CD4-positive, alpha-beta T cell (primary cell): ENCODE data around the gene TMEM42. TPM values are rescaled to one million over a fixed set of nuclear protein-coding genes. Genes with fewer than 3 reads are reported as not detected.

Source experiments
- ATAC-seq: fragments of 200-7000 bp; cut with Tn5 transposase; one replicate; pipeline ENCODE4 v1.10.0; 2022; ENCODE audit warnings: mild to moderate bottlenecking; ENCODE audit not compliant: poor library complexity
- CTCF ChIA-PET: fragments of 350-600 bp; sonication (Branson Sonifier 250); formaldehyde crosslinking; loops from one replicate; lab custom pipeline; 2021; ENCODE audit warnings: antibody characterized with exemption, inconsistent platforms; lab: Charles Lee
- POLR2A ChIA-PET: fragments of 350-600 bp; sonication (Branson Sonifier 250); formaldehyde crosslinking; loops from one replicate; lab custom pipeline; 2021; ENCODE audit warnings: antibody characterized with exemption, inconsistent platforms; lab: Charles Lee
- DNase-seq, 14 experiments: peaks; one replicate each; pipeline ENCODE4 v3.0.0-alpha.2; 2013 to 2020; ENCODE audit warnings: mixed read lengths in 2 of 14
- H3K27ac ChIP-seq, 2 donors: one replicate each; pipeline versions ENCODE4 v1.5.1 to v1.7.0; 2013; ENCODE audit warnings: low read length in 2 of 2, low read depth in 1 of 2, mild to moderate bottlenecking in 1 of 2
- H3K27me3 ChIP-seq, 2 experiments: 1 replicate in 1 of 2; 2 replicates in 1 of 2; pipeline versions ENCODE4 v1.6.1 to v1.7.0; 2013; ENCODE audit warnings: low read length in 2 of 2, control low read depth in 1 of 2, mild to moderate bottlenecking in 1 of 2, moderate library complexity in 1 of 2; ENCODE audit not compliant: insufficient read depth in 2 of 2, control insufficient read depth in 1 of 2
- H3K36me3 ChIP-seq: one replicate; pipeline ENCODE4 v1.6.1; 2013; ENCODE audit warnings: low read length, control low read depth; ENCODE audit not compliant: insufficient read depth
- H3K4me1 ChIP-seq: one replicate; pipeline ENCODE4 v1.6.1; 2013; ENCODE audit warnings: low read length, control low read depth; ENCODE audit not compliant: insufficient read depth
- H3K4me3 ChIP-seq: one replicate; pipeline ENCODE4 v1.5.1; 2013; ENCODE audit warnings: mild to moderate bottlenecking, low read length, moderate library complexity
- H3K9me3 ChIP-seq, 2 experiments: 1 replicate in 1 of 2; 2 replicates in 1 of 2; pipeline versions ENCODE4 v1.6.1 to v1.7.0; 2013; ENCODE audit warnings: low read length in 2 of 2, mild to moderate bottlenecking in 2 of 2, control low read depth in 1 of 2, moderate library complexity in 1 of 2; ENCODE audit not compliant: control insufficient read depth in 1 of 2, insufficient read depth in 1 of 2
- H3K27ac Mint-ChIP-seq: one replicate; pipeline ENCODE4 v1.8.0; 2020; ENCODE audit warnings: mixed read lengths
- H3K27me3 Mint-ChIP-seq: one replicate; pipeline ENCODE4 v1.8.0; 2021; ENCODE audit warnings: mixed read lengths
- H3K36me3 Mint-ChIP-seq: one replicate; pipeline ENCODE4 v1.8.0; 2021; ENCODE audit warnings: low read depth, mixed read lengths
- H3K4me1 Mint-ChIP-seq: one replicate; pipeline ENCODE4 v1.8.0; 2021; ENCODE audit warnings: low read depth, mixed read lengths
- H3K4me3 Mint-ChIP-seq: one replicate; pipeline ENCODE4 v1.8.0; 2020; ENCODE audit warnings: mild to moderate bottlenecking, mixed read lengths
- H3K9me3 Mint-ChIP-seq: one replicate; pipeline ENCODE4 v1.8.0; 2020; ENCODE audit warnings: mixed read lengths
- CTCF ChIP-seq: fragments of 200-600 bp; IDR thresholded peaks from one replicate; pipeline ENCODE4 v1.8.0; 2022; ENCODE audit warnings: antibody characterized with exemption, mild to moderate bottlenecking
- intact Hi-C, 2 experiments: fragments of 100-400 bp; cut with DNase I in 1 of 2; cut with micrococcal nuclease in 1 of 2; formaldehyde crosslinking; loops; one replicate each; pipeline versions ENCODE4 v1.15.1 to v1.9.0; 2023 to 2025; cut with DNase I, micrococcal nuclease
- total RNA-seq, 174 experiments: library from RNA in 2 of 174; stranded (reverse) in 2 of 174; gene quantifications; one replicate each; pipeline ENCODE4 v1.2.3 and lab custom pipeline; 2021 to 2026

TMEM42 gene
- total RNA-seq, 2 experiments from 2014 or later = 6.8 to 8.0 TPM

GRCh38 chr3:44880284-44880683 lies 18.6 kb downstream of the TMEM42 start:
- H3K36me3 Mint-ChIP-seq = no peaks in the 10 kb centered on the region
- H3K4me1 Mint-ChIP-seq = no peaks in the 10 kb centered on the region
- DNase-seq = no peak
- intact Hi-C loops = no loop called here
- ChIA-PET CTCF (no interaction called here), POLR2A (no interaction called here)
- TF ChIP-seq CTCF = no peak
- Histone ChIP-seq H3K36me3 (no peaks in the 10 kb centered on the region), H3K4me1 (no peaks in the 10 kb centered on the region), H3K9me3 (peaks cover 0 to 5% of the 10 kb centered on the region in 2 experiments), H3K27me3 (peaks cover 5 to 8% of the 10 kb centered on the region in 2 experiments), H3K27ac (no peak overlapping the region), H3K4me3 (no peak overlapping the region)
- ATAC-seq = no peak
- no peak overlapping the region for H3K27ac Mint-ChIP-seq
- peaks cover 10% of the 10 kb centered on the region for H3K27me3 Mint-ChIP-seq
- H3K4me3 Mint-ChIP-seq = no peak overlapping the region
- no peaks in the 10 kb centered on the region for H3K9me3 Mint-ChIP-seq

DNA sequence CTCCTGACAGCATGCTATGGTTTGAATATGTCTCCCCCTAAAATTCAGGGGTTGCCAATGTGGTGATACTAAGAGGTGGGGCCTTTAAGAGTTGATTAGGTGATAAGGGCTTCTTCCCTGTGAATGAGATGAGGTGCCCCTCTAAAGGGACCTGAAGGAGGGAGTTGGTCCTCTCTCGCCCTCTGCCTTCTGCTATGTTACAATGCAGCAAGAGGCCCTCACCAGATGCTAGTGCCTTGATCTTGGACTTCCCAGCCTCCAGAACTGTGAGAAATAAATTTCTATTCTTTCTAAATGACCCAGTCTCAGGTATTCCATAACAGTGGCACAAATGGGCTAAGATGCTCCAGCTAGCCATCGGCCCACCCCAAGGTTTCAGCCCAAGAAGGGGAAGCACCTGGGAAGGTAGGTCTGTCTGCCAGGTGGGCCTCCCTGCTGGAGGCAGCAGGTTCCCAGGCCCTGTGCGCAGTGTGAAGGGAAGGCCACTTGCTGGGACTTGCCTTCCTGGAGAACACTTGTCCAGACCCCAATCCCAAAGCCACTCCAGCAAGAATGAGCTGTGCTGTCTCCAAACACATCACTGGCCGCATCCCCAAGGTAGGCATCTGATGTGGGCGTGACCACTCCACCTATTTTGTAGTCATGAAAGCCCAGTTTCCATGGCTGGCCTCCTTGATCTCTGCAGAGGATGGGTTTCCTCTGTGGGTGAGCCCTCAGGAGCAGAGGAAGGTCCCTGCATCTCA lies 21.7 kb downstream of the TMEM42 start:
- Histone ChIP-seq H3K4me1 (no peaks in the 10 kb centered on the region), H3K4me3 (no peak overlapping the region), H3K27me3 (peaks cover 5 to 8% of the 10 kb centered on the region in 2 experiments), H3K9me3 (peaks cover 0 to 5% of the 10 kb centered on the region in 2 experiments), H3K27ac (no peak overlapping the region), H3K36me3 (no peaks in the 10 kb centered on the region)
- intact Hi-C loops = no loop called here
- no peak for ATAC-seq
- no peak for TF ChIP-seq CTCF
- no peak overlapping the region for H3K4me3 Mint-ChIP-seq
- no peaks in the 10 kb centered on the region for H3K9me3 Mint-ChIP-seq
- POLR2A ChIA-PET = no interaction called here
- no peak overlapping the region for H3K27ac Mint-ChIP-seq
- CTCF ChIA-PET = no interaction called here
- DNase-seq = no peak
- no peaks in the 10 kb centered on the region for H3K4me1 Mint-ChIP-seq
- H3K36me3 Mint-ChIP-seq = no peaks in the 10 kb centered on the region
- H3K27me3 Mint-ChIP-seq = peaks cover 27% of the 10 kb centered on the region

DNA sequence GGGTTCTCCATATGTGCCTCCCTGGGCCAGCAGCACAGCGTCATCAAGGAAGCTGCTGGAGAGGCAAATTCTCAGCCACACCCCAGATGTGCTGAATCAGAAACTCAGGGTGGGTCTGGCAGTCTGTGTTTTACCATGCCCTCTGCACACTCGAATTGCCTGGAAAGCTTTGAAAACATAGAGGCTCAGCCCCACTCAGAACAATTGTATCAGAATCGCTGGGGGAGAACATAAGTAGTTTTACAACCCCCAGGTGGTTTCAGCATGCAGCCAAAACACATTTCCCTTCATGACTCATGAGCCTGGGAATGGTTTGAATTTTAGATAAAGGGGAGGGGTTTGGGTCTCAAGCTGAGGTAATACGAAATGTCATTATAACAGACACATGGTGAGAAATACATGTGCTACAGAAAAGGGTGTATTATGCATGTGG lies 22.3 kb downstream of the TMEM42 start:
- Mint-ChIP-seq H3K4me1 (no peaks in the 10 kb centered on the region), H3K36me3 (no peaks in the 10 kb centered on the region), H3K27ac (no peak overlapping the region), H3K9me3 (no peaks in the 10 kb centered on the region), H3K4me3 (no peak overlapping the region), H3K27me3 (peaks cover 27% of the 10 kb centered on the region)
- no peak overlapping the region for H3K4me3 ChIP-seq
- peaks cover 0 to 5% of the 10 kb centered on the region in 2 experiments for H3K9me3 ChIP-seq
- H3K4me1 ChIP-seq = no peaks in the 10 kb centered on the region
- H3K27ac ChIP-seq = no peak overlapping the region
- no peak for TF ChIP-seq CTCF
- no peaks in the 10 kb centered on the region for H3K36me3 ChIP-seq
- peaks cover 5 to 8% of the 10 kb centered on the region in 2 experiments for H3K27me3 ChIP-seq
- ChIA-PET CTCF (no interaction called here), POLR2A (no interaction called here)
- intact Hi-C loops = no loop called here
- DNase-seq = no peak
- ATAC-seq = no peak
